HG02884 (cell line): ENCODE measurements around the gene TMEM108.

ENCODE experiments used
- ATAC-seq: cut with Tn5 transposase; IDR thresholded peaks from one replicate; pipeline ENCODE4 v1.9.1; 2021; ENCODE audit warnings: mild to moderate bottlenecking, moderate library complexity; ENCODE audit not compliant: unreplicated experiment

TMEM108 gene

DNA sequence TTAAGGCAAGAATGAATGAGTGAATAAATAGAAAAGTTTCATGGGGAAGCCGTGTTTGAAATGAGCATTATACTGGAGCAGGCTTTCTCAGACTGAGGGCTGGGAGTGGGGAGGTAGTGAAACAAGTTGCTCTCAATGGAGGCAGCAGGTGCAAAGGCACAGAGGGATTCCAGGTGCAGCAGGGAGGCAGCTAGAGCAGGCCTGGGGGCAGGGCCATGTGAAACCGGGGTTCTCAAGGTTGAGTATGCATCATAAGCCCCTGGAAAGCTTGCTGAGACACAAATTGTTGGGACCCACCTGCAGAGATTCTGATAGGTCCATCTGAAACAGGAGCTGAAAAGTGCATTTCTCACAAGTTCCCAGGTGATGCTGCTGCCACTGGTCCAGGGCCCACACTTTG, 406.9 kb downstream of the TMEM108 start:
- ATAC-seq, result no peak
